Activated CD4-positive, alpha-beta T cell treated with anti-CD3 and anti-CD28 coated beads, Interleukin-2, Interleukin-4, amounts not matched to agents 100 ng/mL and 50 ng/mL, durations not matched to agents 16 hours and 8 hours (primary cell): ENCODE results near the gene OLA1.

ENCODE experiments used
- DNase-seq: peaks from one replicate; pipeline ENCODE4 v3.0.0-alpha.2; 2020; ENCODE audit warnings: low spot score

OLA1 gene

GRCh38 chr2:174035117-174035635 lies 213.2 kb downstream of the OLA1 start:
- DNase-seq = no peak

DNA sequence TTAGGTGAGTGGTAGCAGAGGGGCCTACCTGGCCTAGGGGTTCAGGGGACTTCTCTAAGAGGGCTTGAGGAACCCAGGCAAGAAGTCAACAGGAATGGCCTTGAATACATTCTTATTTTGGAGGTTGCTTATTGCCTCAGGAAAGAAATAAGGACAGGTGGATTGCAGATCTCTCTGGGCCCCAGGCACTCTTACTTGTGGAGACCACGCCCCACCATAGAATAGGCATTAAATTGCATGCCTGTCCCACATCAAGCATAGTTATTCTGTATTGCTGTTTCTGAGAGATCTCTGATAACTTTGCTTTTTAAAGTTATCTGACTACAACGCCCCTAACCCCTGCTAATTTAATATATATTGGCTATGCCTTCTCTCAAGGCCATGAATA lies 215.2 kb downstream of the OLA1 start:
- no peak for DNase-seq

DNA sequence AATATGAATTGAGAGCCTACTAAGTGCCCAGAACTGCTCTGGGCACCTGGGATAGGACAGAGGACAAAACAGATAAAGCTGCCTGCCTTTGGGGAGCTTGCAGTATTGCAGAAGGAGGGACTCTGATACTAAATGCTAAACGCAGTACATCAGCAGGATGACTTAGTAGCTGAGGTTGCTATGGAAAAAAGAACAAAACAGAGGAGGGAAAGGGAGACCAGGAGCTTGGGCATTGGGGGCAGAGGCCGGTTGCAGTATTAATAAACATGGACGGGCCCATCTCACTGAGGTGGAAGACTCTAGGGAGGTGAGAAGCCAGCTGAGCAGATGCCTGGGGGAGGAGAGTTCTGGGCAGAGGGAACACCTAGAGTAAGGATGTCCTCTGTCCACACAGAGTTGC lies 217.1 kb downstream of the OLA1 start:
- DNase-seq = no peak

GRCh38 chr2:174028935-174029334 lies 219.4 kb downstream of the OLA1 start:
- no peak for DNase-seq

DNA sequence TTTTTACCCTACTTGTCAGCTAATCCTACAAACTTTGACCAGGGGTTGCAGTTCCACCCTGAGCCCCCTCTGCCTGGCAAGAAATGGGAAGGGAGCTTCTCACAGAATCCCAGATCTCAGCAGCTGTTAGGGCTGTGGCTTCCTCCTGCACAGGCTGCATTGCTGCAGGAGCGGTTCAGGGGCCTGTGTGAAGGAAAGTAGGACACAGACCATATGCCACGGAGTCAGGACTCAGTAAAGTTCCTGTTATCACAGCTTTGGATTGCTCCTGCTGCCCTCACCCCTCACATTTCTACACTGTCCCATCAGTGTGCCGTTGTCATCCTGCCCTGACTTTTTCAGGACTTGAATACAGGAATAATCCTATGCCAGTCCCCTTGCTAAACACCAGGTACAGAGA lies 220.4 kb downstream of the OLA1 start:
- no peak for DNase-seq

DNA sequence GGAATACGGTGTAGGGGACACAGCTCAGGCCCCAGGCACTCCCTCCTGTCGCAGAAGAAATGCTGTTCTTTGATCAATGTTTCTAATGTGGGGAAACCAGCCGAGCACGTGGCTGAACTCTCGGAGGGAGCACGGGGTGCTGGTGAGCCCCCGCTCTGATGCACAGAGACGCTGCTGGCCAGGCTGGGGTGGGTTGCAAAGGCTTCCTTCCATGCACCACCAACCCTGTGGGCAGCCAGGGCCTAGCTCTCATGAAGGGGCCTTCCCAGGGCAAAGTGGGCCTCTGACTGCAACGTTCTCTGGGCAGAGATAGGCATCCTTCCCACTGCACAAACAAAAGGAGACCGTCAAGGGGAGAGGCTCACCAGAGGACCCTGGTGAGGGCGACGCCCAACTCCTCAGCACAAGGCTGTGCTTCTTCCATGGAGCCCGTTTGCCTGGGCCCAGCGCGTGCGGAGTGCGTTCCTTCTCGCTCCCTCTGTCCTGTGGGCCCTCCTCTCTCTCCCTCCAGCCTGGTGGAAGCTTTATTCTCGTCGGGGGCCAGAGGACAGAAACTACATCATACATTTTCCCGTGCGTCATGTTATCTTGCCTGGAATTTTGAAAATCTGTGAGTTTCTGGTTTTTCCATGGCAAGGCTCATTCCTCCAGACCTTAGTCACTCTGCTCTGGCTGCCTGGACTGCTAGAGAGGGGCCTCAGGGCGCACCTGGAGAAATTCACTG lies 222.0 kb downstream of the OLA1 start:
- no peak for DNase-seq

DNA sequence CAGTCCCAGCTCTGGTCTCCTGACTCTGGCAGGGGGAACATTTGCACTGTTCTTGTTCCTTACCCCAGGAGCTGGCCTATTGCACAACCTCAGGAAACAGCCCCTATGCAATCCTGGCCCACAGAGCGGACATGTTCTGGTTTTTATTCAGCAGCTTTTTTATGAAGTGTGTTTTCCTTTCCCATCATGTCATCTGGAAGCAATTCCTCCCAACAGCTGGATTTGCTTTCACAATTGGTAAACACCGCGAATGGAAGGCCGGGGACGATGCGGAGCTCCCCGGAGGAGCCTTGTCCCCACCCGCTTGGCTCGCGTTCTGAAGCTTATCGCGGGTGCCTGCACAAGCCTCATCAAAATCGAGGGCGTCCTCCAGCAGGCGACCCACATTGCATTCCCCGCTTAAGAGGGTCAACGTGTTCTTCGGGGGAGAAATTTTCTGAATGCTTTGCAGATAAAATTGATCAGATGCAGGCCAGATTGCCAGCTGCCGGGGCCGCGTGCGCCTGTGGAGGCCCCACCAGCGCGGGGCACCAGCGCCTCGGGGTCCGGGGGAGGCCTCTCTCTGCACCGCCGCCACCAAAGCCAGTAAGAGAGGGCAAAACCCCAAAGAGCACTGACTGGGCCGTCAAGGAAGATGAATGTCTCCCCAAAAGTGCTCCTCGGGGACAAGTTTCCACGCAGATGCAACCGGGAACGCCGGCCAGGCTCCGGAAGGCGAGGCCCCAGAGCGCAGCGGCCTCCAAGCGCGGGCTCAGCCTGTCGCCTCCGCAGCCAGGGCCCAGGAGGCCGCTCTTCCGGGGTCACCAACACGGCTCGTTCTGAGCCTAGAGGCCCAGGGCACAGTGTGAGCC lies 222.8 kb downstream of the OLA1 start:
- DNase-seq = no peak

GRCh38 chr2:174024524-174025270 lies 223.6 kb downstream of the OLA1 start:
- no peak for DNase-seq

DNA sequence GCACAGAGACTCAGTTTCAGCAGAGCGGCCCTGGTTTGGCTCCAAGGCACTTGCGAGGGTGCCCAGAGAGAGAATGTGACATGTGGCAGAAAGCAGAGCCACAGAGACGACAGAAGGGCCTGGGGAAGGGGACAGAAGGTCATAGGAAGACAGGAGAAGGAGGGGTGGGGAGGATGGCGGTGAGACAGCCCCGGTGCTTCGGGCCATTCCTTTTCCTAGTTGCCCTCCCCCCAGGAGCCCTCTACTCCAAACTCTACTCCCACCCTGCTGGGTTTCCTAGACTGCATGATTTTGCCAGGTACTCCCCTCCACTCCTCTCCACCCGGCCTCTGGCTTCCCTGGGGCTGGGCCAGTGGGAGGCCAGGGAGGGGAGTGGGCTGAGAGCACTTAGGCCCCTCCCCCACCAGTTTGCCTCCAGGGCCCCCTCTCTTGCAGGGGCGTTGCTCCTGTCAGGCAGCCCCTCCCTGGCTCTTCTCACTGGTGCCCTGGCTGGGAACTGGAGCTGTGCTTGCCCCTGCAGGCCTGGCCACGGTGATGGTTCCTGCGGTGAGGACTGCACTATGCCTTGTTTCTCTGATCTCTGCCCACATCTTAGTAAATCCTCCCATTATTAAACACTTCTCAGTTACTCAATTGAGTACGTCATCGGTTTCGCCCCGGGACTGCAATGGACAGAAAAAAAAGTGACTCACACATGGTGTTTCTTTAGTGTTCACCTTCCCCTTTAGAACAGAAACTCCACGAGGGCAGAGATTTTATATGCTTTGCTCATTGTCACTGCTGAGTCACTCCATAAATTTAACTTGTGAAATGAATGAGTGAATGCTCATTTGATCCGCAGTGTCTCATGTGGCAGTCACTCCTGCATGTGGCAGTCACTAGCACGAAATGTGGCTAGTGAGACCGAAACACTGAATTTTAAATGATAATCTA lies 224.5 kb downstream of the OLA1 start:
- peak; percentile 67 for DNase-seq
